H1 (cell line): ENCODE data around the gene MAGI2. TPM values are rescaled to one million over a fixed set of nuclear protein-coding genes. Genes with fewer than 3 reads are reported as not detected.

Experiments used
- CTCF ChIA-PET: fragments of 300-600 bp; sonication (Branson Sonifier 250); formaldehyde crosslinking; loops from one replicate; lab custom pipeline; 2021; ENCODE audit not compliant: partially characterized antibody; lab: Charles Lee
- POLR2A ChIA-PET: fragments of 300-600 bp; sonication (Branson Sonifier 250); formaldehyde crosslinking; loops from one replicate; lab custom pipeline; 2021; ENCODE audit warnings: inconsistent platforms; ENCODE audit not compliant: partially characterized antibody; lab: Charles Lee
- DNase-seq, 2 experiments: peaks; one replicate each; pipeline versions ENCODE4 v3.0.0 to v3.0.0-alpha.2; 2010 to 2022; ENCODE audit warnings: low spot score in 2 of 2, low read depth in 1 of 2, mixed read lengths in 1 of 2
- FAIRE-seq: peaks from 2 replicates; lab custom pipeline; 2011; peaks lifted over from hg19 to GRCh38; lab: Jason Lieb, UNC
- H2AFZ ChIP-seq: 2 replicates; pipeline ENCODE4 v1.8.1; 2012; ENCODE audit warnings: low read length, inconsistent platforms
- H2AK5ac ChIP-seq: 2 replicates; pipeline ENCODE4 v1.6.1; 2013; ENCODE audit warnings: low read depth, low read length
- H2BK120ac ChIP-seq: replicated peaks from 2 replicates; pipeline ENCODE3; 2013; ENCODE audit warnings: low read depth, low read length, inconsistent platforms
- H2BK12ac ChIP-seq: 2 replicates; pipeline ENCODE4 v1.6.1; 2013; ENCODE audit warnings: low read depth, low read length
- H2BK15ac ChIP-seq: 2 replicates; pipeline ENCODE4 v1.6.1; 2013; ENCODE audit warnings: low read length
- H2BK20ac ChIP-seq: 2 replicates; pipeline ENCODE4 v1.6.1; 2013; ENCODE audit warnings: low read length
- H2BK5ac ChIP-seq: 2 replicates; pipeline ENCODE4 v1.6.1; 2013; ENCODE audit warnings: low read depth, low read length
- H3K14ac ChIP-seq: 2 replicates; pipeline ENCODE4 v1.6.1; 2013; ENCODE audit warnings: inconsistent platforms; ENCODE audit not compliant: insufficient read length
- H3K18ac ChIP-seq: 2 replicates; pipeline ENCODE4 v1.6.1; 2013; ENCODE audit warnings: low read length; ENCODE audit errors: extremely low read depth
- H3K23ac ChIP-seq: 2 replicates; pipeline ENCODE4 v1.6.1; 2013; ENCODE audit warnings: inconsistent platforms; ENCODE audit not compliant: insufficient read length
- H3K23me2 ChIP-seq: 2 replicates; pipeline ENCODE4 v1.6.1; 2013; ENCODE audit warnings: low read depth, low read length
- H3K27ac ChIP-seq: 2 replicates; pipeline ENCODE4 v1.6.1; 2011; ENCODE audit warnings: low read depth, low read length, inconsistent platforms
- H3K27me3 ChIP-seq, 4 experiments: replicated peaks in 1 of 4; 1 replicate in 1 of 4; 2 replicates in 3 of 4; pipeline versions ENCODE4 v1.6.1 to v1.8.1; 2011 to 2013; ENCODE audit warnings: low read length in 3 of 4, mild to moderate bottlenecking in 3 of 4, inconsistent platforms in 2 of 4, mixed read lengths in 2 of 4, moderate library complexity in 1 of 4; ENCODE audit not compliant: control insufficient read depth in 3 of 4, insufficient read depth in 3 of 4; ENCODE audit errors: extremely low read depth in 1 of 4
- H3K36me3 ChIP-seq, 4 experiments: 2 replicates each; pipeline versions ENCODE4 v1.6.1 to v1.8.1; 2011 to 2013; ENCODE audit warnings: mild to moderate bottlenecking in 4 of 4, low read length in 3 of 4, moderate library complexity in 2 of 4, control low read depth in 1 of 4, inconsistent platforms in 1 of 4; ENCODE audit not compliant: insufficient read depth in 4 of 4, control insufficient read depth in 2 of 4
- H3K4ac ChIP-seq: replicated peaks from 2 replicates; pipeline ENCODE3; 2013; ENCODE audit warnings: low read length, low read depth, mixed read lengths, inconsistent platforms; ENCODE audit not compliant: insufficient read length
- H3K4me1 ChIP-seq, 4 experiments: replicated peaks in 1 of 4; 1 replicate in 1 of 4; 2 replicates in 3 of 4; pipeline versions ENCODE4 v1.6.1 to v1.8.1; 2011 to 2013; ENCODE audit warnings: low read length in 3 of 4, inconsistent platforms in 2 of 4, mixed read lengths in 1 of 4; ENCODE audit not compliant: insufficient read depth in 4 of 4, control insufficient read depth in 3 of 4
- H3K4me2 ChIP-seq, 2 experiments: 2 replicates each; pipeline versions ENCODE4 v1.6.1 to v1.8.1; 2011 to 2013; ENCODE audit warnings: low read depth in 2 of 2, low read length in 2 of 2, control low read depth in 1 of 2, inconsistent platforms in 1 of 2, mild to moderate bottlenecking in 1 of 2; ENCODE audit not compliant: insufficient read depth in 1 of 2
- H3K4me3 ChIP-seq, 4 experiments: fragments of 200-600, 300-600 bp in 1 of 4; sonication (generic), shearing (Covaris generic), sonication (Bioruptor Twin) in 1 of 4; 2 replicates each; pipeline versions ENCODE4 v1.5.1 to v1.8.1; 2011 to 2016; ENCODE audit warnings: low read length in 4 of 4, low read depth in 3 of 4, control low read depth in 2 of 4, inconsistent platforms in 2 of 4, mild to moderate bottlenecking in 2 of 4, mixed read lengths in 1 of 4, moderate library complexity in 1 of 4; ENCODE audit not compliant: insufficient read depth in 2 of 4; ENCODE audit errors: extremely low read depth in 1 of 4
- H3K56ac ChIP-seq: replicated peaks from 2 replicates; pipeline ENCODE3; 2013; ENCODE audit warnings: low read depth, mild to moderate bottlenecking, mixed read lengths, low read length, inconsistent platforms; ENCODE audit not compliant: insufficient read length
- H3K79me1 ChIP-seq: 2 replicates; pipeline ENCODE4 v1.6.1; 2013; ENCODE audit warnings: low read depth, low read length, control low read depth
- H3K79me2 ChIP-seq, 2 experiments: 2 replicates each; pipeline versions ENCODE4 v1.6.1 to v1.8.1; 2012 to 2013; ENCODE audit warnings: low read length in 2 of 2, mild to moderate bottlenecking in 2 of 2, inconsistent platforms in 1 of 2; ENCODE audit not compliant: insufficient read depth in 2 of 2, control insufficient read depth in 1 of 2
- H3K9ac ChIP-seq, 4 experiments: replicated peaks in 1 of 4; 1 replicate in 1 of 4; 2 replicates in 3 of 4; pipeline versions ENCODE4 v1.6.1 to v1.8.1; 2011 to 2013; ENCODE audit warnings: low read depth in 3 of 4, low read length in 3 of 4, control low read depth in 2 of 4, mild to moderate bottlenecking in 2 of 4, moderate library complexity in 2 of 4, inconsistent platforms in 1 of 4; ENCODE audit errors: extremely low read depth in 1 of 4
- H3K9me3 ChIP-seq, 2 experiments: 2 replicates each; pipeline versions ENCODE4 v1.6.1 to v1.8.1; 2012 to 2013; ENCODE audit warnings: mild to moderate bottlenecking in 2 of 2, moderate library complexity in 2 of 2, control low read depth in 1 of 2, inconsistent platforms in 1 of 2, low read depth in 1 of 2, low read length in 1 of 2, mixed read lengths in 1 of 2; ENCODE audit not compliant: insufficient read depth in 2 of 2
- H4K20me1 ChIP-seq, 2 experiments: replicated peaks in 1 of 2; 2 replicates each; pipeline versions ENCODE3 to v1.8.1; 2011 to 2013; ENCODE audit warnings: inconsistent platforms in 2 of 2, low read length in 2 of 2, mild to moderate bottlenecking in 1 of 2; ENCODE audit not compliant: insufficient read depth in 2 of 2, control insufficient read depth in 1 of 2
- H4K5ac ChIP-seq: 2 replicates; pipeline ENCODE4 v1.6.1; 2013; ENCODE audit warnings: low read length, low read depth, mixed read lengths, inconsistent platforms; ENCODE audit not compliant: insufficient read length
- H4K8ac ChIP-seq: 2 replicates; pipeline ENCODE4 v1.8.0; 2013; ENCODE audit warnings: mild to moderate bottlenecking, moderate library complexity, low read length, inconsistent platforms; ENCODE audit not compliant: insufficient read depth; ENCODE audit errors: extremely low read depth
- H4K91ac ChIP-seq: replicated peaks from 2 replicates; pipeline ENCODE3; 2013; ENCODE audit warnings: low read length, mixed read lengths, inconsistent platforms; ENCODE audit not compliant: insufficient read length
- CBX8 ChIP-seq: fragments of 300-800, 300-1000 bp; sonication (generic); IDR thresholded peaks from 2 replicates; pipeline ENCODE4 v1.7.1; 2016; ENCODE audit warnings: low read depth, low read length, borderline replicate concordance
- CEBPB ChIP-seq: IDR thresholded peaks from 2 replicates; pipeline ENCODE4 v1.6.1; 2012; ENCODE audit warnings: low read depth, low read length
- CHD1 ChIP-seq: IDR thresholded peaks from 2 replicates; pipeline ENCODE4 v1.6.1; 2012; ENCODE audit warnings: low read depth, low read length, improper control_type of control experiment
- SUZ12 ChIP-seq: fragments of 200-600 bp; sonication (generic); IDR thresholded peaks from 2 replicates; pipeline ENCODE4 v1.6.1; 2012; ENCODE audit warnings: mild to moderate bottlenecking, inconsistent platforms, low read length, moderate library complexity, mixed read lengths
- TEAD4 ChIP-seq: IDR thresholded peaks from 2 replicates; pipeline ENCODE4 v1.6.1; 2012; ENCODE audit warnings: low read depth, low read length, inconsistent platforms, mixed read lengths
- YY1 ChIP-seq: IDR thresholded peaks from 2 replicates; pipeline ENCODE4 v1.6.1; 2011; ENCODE audit warnings: low read depth, mild to moderate bottlenecking, low read length
- WGBS, 2 experiments: shearing (Covaris generic) in 1 of 2; methylation state at CpG; one replicate each; pipeline versions ENCODE4 v1.1.6 to v1.1.7; 2013 to 2015; ENCODE audit warnings: low lambda C conversion rate in 2 of 2, mixed read lengths in 2 of 2, inconsistent platforms in 1 of 2, low coverage in 1 of 2, missing lambda C conversion rate in 1 of 2; ENCODE audit not compliant: insufficient replicate concordance in 2 of 2, insufficient coverage in 1 of 2, insufficient read length in 1 of 2; ENCODE audit errors: extremely low coverage in 1 of 2, missing lambda C conversion rate in 1 of 2; 5-methylcytosine and 5-hydroxymethylcytosine counted together
- polyA plus RNA-seq, 7 experiments: library from polyadenylated mRNA; depleted of rRNA in 3 of 7; stranded (reverse) in 5 of 7; unstranded in 2 of 7; fragments of >200 nt in 5 of 7; fragments of 200-250 nt in 2 of 7; gene quantifications; 1 replicate in 5 of 7; 2 replicates in 1 of 7; 4 replicates in 1 of 7; pipeline versions ENCODE4 v1.2.1 to v1.2.3, GENCODE V29; 2011 to 2013; ENCODE audit warnings: missing spikeins in 2 of 7, mixed read lengths in 2 of 7
- total RNA-seq: library from RNA; stranded (reverse); fragmentation: NEBNext Ultra II Directional; extraction: Animal tissue kit (Norgen Biotek cat#: 25700); gene quantifications from 2 replicates; pipeline ENCODE4 v1.2.1, GENCODE V29; 2021

Gene MAGI2
- total and polyA plus RNA-seq, 2 of the 8 experiments (the other 6 are each of a cell fraction or from before 2014, with no cell fraction given), result 6.0 to 27.3 TPM

DNA sequence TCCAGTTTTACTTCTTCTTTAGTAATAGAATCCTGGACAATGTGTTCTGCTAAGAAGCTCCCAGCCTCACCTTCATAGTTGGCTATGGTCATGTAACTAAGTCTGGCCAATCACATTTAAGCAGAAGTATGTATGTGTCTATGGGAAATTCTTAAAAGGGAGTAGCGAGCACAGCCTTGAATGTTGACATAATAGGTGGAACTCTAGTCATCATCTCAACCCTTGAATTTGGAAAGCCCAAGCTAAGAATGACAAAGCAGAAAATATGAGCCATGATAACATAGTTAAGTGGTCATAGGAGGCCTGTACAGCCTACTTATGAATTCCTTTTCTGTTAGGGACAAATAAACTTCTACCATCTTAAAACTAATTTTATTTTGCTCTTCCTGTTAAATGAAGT lies 134.1 kb downstream of the MAGI2 start:
- ChIA-PET POLR2A (no interaction called here), CTCF (interaction anchor here (1.0 kb wide), 1 partner anchor 9 kb away, joined by 3 read pairs; no protein-coding TSS in a partner anchor)
- Histone ChIP-seq H3K27ac (no peak overlapping the region), H4K8ac (no peak overlapping the region), H4K5ac (no peak overlapping the region), H4K91ac (no peak overlapping the region), H3K18ac (no peak overlapping the region), H3K23ac (no peak overlapping the region), H4K20me1 (no peaks in the 10 kb centered on the region), H3K79me1 (no peaks in the 10 kb centered on the region), H3K36me3 (no peaks in the 10 kb centered on the region), H3K9ac (no peak overlapping the region), H2BK5ac (no peak overlapping the region), H3K56ac (no peak overlapping the region), H3K27me3 (no peaks in the 10 kb centered on the region), H2AK5ac (no peak overlapping the region), H3K4me3 (no peak overlapping the region), H3K4me1 (peaks cover 2 to 6% (median 4%) of the 10 kb centered on the region in 4 experiments), H3K4me2 (no peak overlapping the region), H2AFZ (no peak overlapping the region), H3K4ac (no peak overlapping the region), H2BK20ac (no peak overlapping the region), H2BK15ac (no peak overlapping the region), H3K9me3 (no peaks in the 10 kb centered on the region), H2BK12ac (no peak overlapping the region), H3K14ac (no peak overlapping the region), H3K79me2 (no peaks in the 10 kb centered on the region), H2BK120ac (no peak overlapping the region), H3K23me2 (no peaks in the 10 kb centered on the region)
- TF ChIP-seq CHD1 (no peak), YY1 (no peak), TEAD4 (no peak), CBX8 (no peak), CEBPB (no peak), SUZ12 (no peak)
- FAIRE-seq, result no peak
- DNase-seq, result no peak
- WGBS, 2 experiments, result 75% methylated on average over 1 of the region's 1 CpG; no CpG with 5 or more reads in 1 of the 2 experiments
